Stimulated activated naive CD8-positive, alpha-beta T cell treated with anti-CD3 and anti-CD28 coated beads, Interleukin-15, amount 100 ng/mL, for 72 hours (primary cell): ENCODE data around the gene UBQLN2.
"Not testable (repeated sequence)": the region's sequence is repeated elsewhere in the genome, so short reads cannot be mapped to it uniquely, and the experiment has no call there.

ENCODE experiments used
- ATAC-seq: fragments of 150-1000 bp; cut with Tn5 transposase; 2 replicates; pipeline ENCODE4 v1.10.0; 2021; ENCODE audit warnings: mild to moderate bottlenecking, moderate library complexity
- DNase-seq, 2 donors: peaks; one replicate each; pipeline ENCODE4 v3.0.0; 2021 to 2022
- H3K27ac Mint-ChIP-seq, 2 donors: one replicate each; pipeline ENCODE4 v1.8.0; 2022; ENCODE audit warnings: mild to moderate bottlenecking in 2 of 2, mixed read lengths in 2 of 2, moderate library complexity in 2 of 2
- H3K27me3 Mint-ChIP-seq: one replicate; pipeline ENCODE4 v1.8.0; 2022; ENCODE audit warnings: mixed read lengths
- H3K4me1 Mint-ChIP-seq: one replicate; pipeline ENCODE4 v1.8.0; 2022; ENCODE audit warnings: mild to moderate bottlenecking, mixed read lengths
- H3K4me3 Mint-ChIP-seq, 2 donors: one replicate each; pipeline ENCODE4 v1.8.0; 2022; ENCODE audit warnings: mild to moderate bottlenecking in 2 of 2, mixed read lengths in 2 of 2, moderate library complexity in 1 of 2
- H3K9me3 Mint-ChIP-seq, 2 donors: one replicate each; pipeline ENCODE4 v1.8.0; 2022; ENCODE audit warnings: mixed read lengths in 2 of 2

UBQLN2 gene

GRCh38 chrX:56588397-56589188, 25.2 kb downstream of the UBQLN2 start:
- ATAC-seq = no peak
- no peaks in the 10 kb centered on the region for H3K27me3 Mint-ChIP-seq
- H3K27ac Mint-ChIP-seq = peak overlapping the region in 1 of 2 donors; percentile 42
- H3K4me3 Mint-ChIP-seq = no peak overlapping the region
- no peak for DNase-seq
- H3K9me3 Mint-ChIP-seq = peaks cover 5 to 7% of the 10 kb centered on the region in 2 donors
- no peaks in the 10 kb centered on the region for H3K4me1 Mint-ChIP-seq

- not testable (repeated sequence) for ATAC-seq, H3K4me3 Mint-ChIP-seq, H3K27ac Mint-ChIP-seq, DNase-seq, H3K27me3 Mint-ChIP-seq
- H3K4me1 Mint-ChIP-seq = peaks cover 14% of the 10 kb centered on the region
- H3K9me3 Mint-ChIP-seq = peaks cover 15 to 23% of the 10 kb centered on the region in 2 donors
Measured at GRCh38 chrX:56591830-56592229, 28.4 kb downstream of the UBQLN2 start.

GRCh38 chrX:56600141-56600540, 36.7 kb downstream of the UBQLN2 start:
- H3K4me1 Mint-ChIP-seq = peaks cover 4% of the 10 kb centered on the region
- no peaks in the 10 kb centered on the region for H3K27me3 Mint-ChIP-seq
- ATAC-seq (no peak), DNase-seq (no peak)
- no peak overlapping the region for H3K4me3 Mint-ChIP-seq
- no peak overlapping the region for H3K27ac Mint-ChIP-seq
- peaks cover 10 to 16% of the 10 kb centered on the region in 2 donors for H3K9me3 Mint-ChIP-seq

- Mint-ChIP-seq H3K4me1 (no peaks in the 10 kb centered on the region), H3K27me3 (no peaks in the 10 kb centered on the region), H3K27ac (no peak overlapping the region), H3K4me3 (no peak overlapping the region), H3K9me3 (peaks cover 8 to 13% of the 10 kb centered on the region in 2 donors)
- no peak for ATAC-seq
- no peak for DNase-seq
Measured at GRCh38 chrX:56600987-56601386, 37.6 kb downstream of the UBQLN2 start.

- no peaks in the 10 kb centered on the region for H3K27me3 Mint-ChIP-seq
- no peak for DNase-seq
- no peak overlapping the region for H3K27ac Mint-ChIP-seq
- ATAC-seq = no peak
- H3K9me3 Mint-ChIP-seq = peaks cover 0 to 15% of the 10 kb centered on the region in 2 donors
- no peaks in the 10 kb centered on the region for H3K4me1 Mint-ChIP-seq
- H3K4me3 Mint-ChIP-seq = no peak overlapping the region
Measured at GRCh38 chrX:56615282-56615681, 51.9 kb downstream of the UBQLN2 start.
